IMR-90 (cell line): ENCODE data around the gene SLAMF8. TPM values are rescaled to one million over a fixed set of nuclear protein-coding genes. Genes with fewer than 3 reads are reported as not detected.

Experiments used
- ATAC-seq: fragments of 200-7000 bp; cut with Tn5 transposase; 2 replicates; pipeline ENCODE4 v1.9.1; 2020; ENCODE audit warnings: low read depth, mild to moderate bottlenecking, moderate library complexity
- BruUV-seq: library from RNA; stranded (reverse); fragments of 400-500 nt; replicated peaks from 2 replicates; lab custom pipeline; 2021; lab: Mats Ljungman, UMichigan
- CTCF ChIA-PET: fragments of 300-600 bp; formaldehyde crosslinking; extraction: SDS; loops from one replicate; lab custom pipeline; 2021; ENCODE audit warnings: antibody characterized with exemption; lab: Yijun Ruan, JAX
- POLR2A ChIA-PET: fragments of 300-600 bp; sonication (Branson Sonifier 250); formaldehyde crosslinking; loops from one replicate; lab custom pipeline; 2022; ENCODE audit warnings: antibody characterized with exemption; ENCODE audit not compliant: unreplicated experiment; lab: Charles Lee
- DNase-seq: peaks from one replicate; pipeline ENCODE4 v3.0.0; 2013
- H2AFZ ChIP-seq: replicated peaks from 2 replicates; pipeline ENCODE3; 2013; ENCODE audit warnings: low read length, mild to moderate bottlenecking; ENCODE audit not compliant: poor library complexity
- H2AK5ac ChIP-seq: 2 replicates; pipeline ENCODE4 v1.6.1; 2013; ENCODE audit warnings: low read depth, low read length, inconsistent platforms
- H2AK9ac ChIP-seq: replicated peaks from 2 replicates; pipeline ENCODE3; 2013; ENCODE audit warnings: mild to moderate bottlenecking, low read depth, low read length, moderate library complexity; ENCODE audit not compliant: poor library complexity
- H2BK120ac ChIP-seq: 2 replicates; pipeline ENCODE4 v1.6.1; 2013; ENCODE audit warnings: low read depth, low read length, inconsistent platforms
- H2BK15ac ChIP-seq: 3 replicates; pipeline ENCODE4 v1.6.1; 2013; ENCODE audit warnings: low read depth, low read length, inconsistent platforms
- H2BK20ac ChIP-seq: 2 replicates; pipeline ENCODE4 v1.6.1; 2013; ENCODE audit warnings: low read depth, mild to moderate bottlenecking, inconsistent platforms, low read length, moderate library complexity
- H2BK5ac ChIP-seq: 2 replicates; pipeline ENCODE4 v1.6.1; 2013; ENCODE audit warnings: mild to moderate bottlenecking, low read depth, low read length, inconsistent platforms; ENCODE audit not compliant: poor library complexity, severe bottlenecking
- H3K14ac ChIP-seq: replicated peaks from 2 replicates; pipeline ENCODE4 v1.6.1; 2013; ENCODE audit warnings: low read depth, low read length, inconsistent platforms
- H3K18ac ChIP-seq: 2 replicates; pipeline ENCODE4 v1.6.1; 2013; ENCODE audit warnings: low read depth, low read length, control low read depth
- H3K23ac ChIP-seq: 2 replicates; pipeline ENCODE4 v1.6.1; 2013; ENCODE audit warnings: low read depth, low read length, inconsistent platforms
- H3K27ac ChIP-seq: 2 replicates; pipeline ENCODE4 v1.5.1; 2013; ENCODE audit warnings: mild to moderate bottlenecking, control low read depth, low read length; ENCODE audit not compliant: insufficient read depth
- H3K27me3 ChIP-seq: 2 replicates; pipeline ENCODE4 v1.6.1; 2013; ENCODE audit warnings: low read length; ENCODE audit not compliant: control insufficient read depth, insufficient read depth
- H3K36me3 ChIP-seq: 2 replicates; pipeline ENCODE4 v1.6.1; 2013; ENCODE audit warnings: low read length, mixed read lengths; ENCODE audit not compliant: control insufficient read depth, insufficient read depth
- H3K4ac ChIP-seq: 2 replicates; pipeline ENCODE4 v1.6.1; 2013; ENCODE audit warnings: low read depth, low read length, inconsistent platforms
- H3K4me1 ChIP-seq: 2 replicates; pipeline ENCODE4 v1.6.1; 2013; ENCODE audit warnings: low read length, mixed read lengths; ENCODE audit not compliant: control insufficient read depth, insufficient read depth
- H3K4me2 ChIP-seq: 2 replicates; pipeline ENCODE4 v1.6.1; 2013; ENCODE audit warnings: low read depth, mild to moderate bottlenecking, control low read depth, low read length, moderate library complexity
- H3K4me3 ChIP-seq: 2 replicates; pipeline ENCODE4 v1.5.1; 2013; ENCODE audit warnings: low read depth, mild to moderate bottlenecking, control low read depth, low read length, moderate library complexity; ENCODE audit not compliant: insufficient read depth
- H3K56ac ChIP-seq: 2 replicates; pipeline ENCODE4 v1.6.1; 2013; ENCODE audit warnings: low read length, inconsistent platforms; ENCODE audit not compliant: insufficient read depth; ENCODE audit errors: extremely low read depth
- H3K79me1 ChIP-seq, 2 experiments: 2 replicates each; pipeline ENCODE4 v1.6.1; 2013; ENCODE audit warnings: low read length in 2 of 2, inconsistent platforms in 1 of 2, low read depth in 1 of 2
- H3K9ac ChIP-seq: 2 replicates; pipeline ENCODE4 v1.6.1; 2013; ENCODE audit warnings: low read depth, low read length, control low read depth
- H3K9me1 ChIP-seq: 2 replicates; pipeline ENCODE4 v1.6.1; 2013; ENCODE audit warnings: low read length, inconsistent platforms; ENCODE audit not compliant: insufficient read depth
- H3K9me3 ChIP-seq: 2 replicates; pipeline ENCODE4 v1.6.1; 2013; ENCODE audit warnings: low read length; ENCODE audit not compliant: control insufficient read depth, insufficient read depth
- H4K20me1 ChIP-seq: 2 replicates; pipeline ENCODE4 v1.6.1; 2013; ENCODE audit warnings: low read length, inconsistent platforms; ENCODE audit not compliant: insufficient read depth
- H4K5ac ChIP-seq: 2 replicates; pipeline ENCODE4 v1.6.1; 2013; ENCODE audit warnings: mild to moderate bottlenecking, low read depth, low read length, control low read depth
- H4K8ac ChIP-seq, 2 experiments: 2 replicates each; pipeline ENCODE4 v1.6.1; 2013; ENCODE audit warnings: low read depth in 2 of 2, low read length in 2 of 2, control low read depth in 1 of 2, inconsistent platforms in 1 of 2
- H4K91ac ChIP-seq: 2 replicates; pipeline ENCODE4 v1.6.1; 2013; ENCODE audit warnings: low read depth, low read length, inconsistent platforms; ENCODE audit not compliant: insufficient read depth
- CEBPB ChIP-seq: IDR thresholded peaks from 2 replicates; pipeline ENCODE4 v1.6.1; 2012; ENCODE audit warnings: low read depth, low read length, improper control_type of control experiment
- CHD1 ChIP-seq: IDR thresholded peaks from 2 replicates; pipeline ENCODE4 v1.6.1; 2012; ENCODE audit warnings: low read depth, low read length, improper control_type of control experiment
- FOS ChIP-seq: fragments of 150-350 bp; IDR thresholded peaks from 2 replicates; pipeline ENCODE4 v1.6.1; 2016; ENCODE audit warnings: low read depth, low read length
- MAFK ChIP-seq: IDR thresholded peaks from 2 replicates; pipeline ENCODE4 v1.6.1; 2012; ENCODE audit warnings: low read depth, low read length, improper control_type of control experiment
- MXI1 ChIP-seq: IDR thresholded peaks from 2 replicates; pipeline ENCODE4 v1.6.1; 2012; ENCODE audit warnings: low read depth, mild to moderate bottlenecking, low read length, moderate library complexity, borderline replicate concordance
- POLR2A ChIP-seq: IDR thresholded peaks from 2 replicates; pipeline ENCODE4 v1.6.1; 2012; ENCODE audit warnings: mild to moderate bottlenecking, low read depth, low read length
- RAD21 ChIP-seq: IDR thresholded peaks from 2 replicates; pipeline ENCODE4 v1.6.1; 2012; ENCODE audit warnings: low read length, improper control_type of control experiment
- RCOR1 ChIP-seq: IDR thresholded peaks from 2 replicates; pipeline ENCODE4 v1.6.1; 2012; ENCODE audit warnings: mild to moderate bottlenecking, low read length, improper control_type of control experiment; ENCODE audit not compliant: insufficient replicate concordance
- SMC3 ChIP-seq: fragments of 150-350 bp; IDR thresholded peaks from 2 replicates; pipeline ENCODE4 v1.6.1; 2016; ENCODE audit warnings: low read depth, mild to moderate bottlenecking, antibody characterized with exemption, low read length, moderate library complexity
- WGBS, 2 experiments: methylation state at CpG; one replicate each; pipeline versions ENCODE4 v1.1.5 to v1.1.7; 2013; ENCODE audit warnings: missing lambda C conversion rate in 2 of 2; ENCODE audit not compliant: insufficient read length in 1 of 2; ENCODE audit errors: extremely low coverage in 2 of 2; 5-methylcytosine and 5-hydroxymethylcytosine counted together
- dilution Hi-C: fragments of 300-500 bp; cut with HindIII; formaldehyde crosslinking; loops from one replicate; pipeline ENCODE4 v1.14.3; 2018; ENCODE audit warnings: low sequenced_read_pairs; ENCODE audit not compliant: unreplicated experiment
- in situ Hi-C: fragments of 300-500 bp; cut with MboI; formaldehyde crosslinking; loops from 3 replicates; pipeline ENCODE4 v1.14.3; 2019; ENCODE audit warnings: low sequenced_read_pairs, inconsistent platforms, mixed read lengths
- intact Hi-C: fragments of 100-400 bp; cut with micrococcal nuclease; formaldehyde crosslinking; loops from 2 replicates; pipeline ENCODE4 v1.10.0; 2022
- polyA plus RNA-seq, 3 experiments: library from polyadenylated mRNA; depleted of rRNA; stranded (reverse); fragments of >200 nt; gene quantifications; 2 replicates each; pipeline ENCODE4 v1.2.3, GENCODE V29; 2012; ENCODE audit warnings: low replicate concordance in 1 of 3
- total RNA-seq: library from RNA; depleted of rRNA; stranded (reverse); fragments of >200 nt; gene quantifications from 2 replicates; pipeline ENCODE4 v1.2.3, GENCODE V29; 2012
- TF ChIP-seq, protein P1 (sequence below): fragments of 150-350 bp; IDR thresholded peaks from 2 replicates; pipeline ENCODE4 v1.6.1; 2016; ENCODE audit warnings: low read depth, mild to moderate bottlenecking, low read length, moderate library complexity, borderline replicate concordance
- TF ChIP-seq, protein P2 (sequence below): conservative IDR thresholded peaks from 2 replicates; pipeline ENCODE4 v1.5.1; 2012; ENCODE audit warnings: mild to moderate bottlenecking, low read depth, low read length, improper control_type of control experiment

Gene SLAMF8
- total and polyA plus RNA-seq, 2 of the 4 experiments (the other 2 are of a cell fraction): 0.07 TPM; not detected in 1

GRCh38 chr1:159864262-159864661 lies 37.6 kb downstream of the SLAMF8 start:
- Histone ChIP-seq H3K4me2 (no peak overlapping the region), H3K18ac (no peak overlapping the region), H3K27me3 (peaks cover 2% of the 10 kb centered on the region; the same call in 1 of the 2 replicates), H3K4ac (no peak overlapping the region), H3K36me3 (no peaks in the 10 kb centered on the region), H3K27ac (no peak overlapping the region), H3K23ac (no peak overlapping the region), H2BK120ac (no peak overlapping the region), H4K20me1 (no peaks in the 10 kb centered on the region), H3K14ac (no peak overlapping the region), H3K9ac (no peak overlapping the region), H4K8ac (no peak overlapping the region), H2AK5ac (no peak overlapping the region), H3K9me1 (0 out of 2 replicates have a peak, but pooled peaks cover 7% of the 10 kb centered on the region), H4K5ac (no peak overlapping the region), H3K9me3 (no peaks in the 10 kb centered on the region), H2AFZ (no peak overlapping the region), H3K79me1 (no peaks in the 10 kb centered on the region), H2AK9ac (no peak overlapping the region), H2BK15ac (no peak overlapping the region), H2BK20ac (no peak overlapping the region), H2BK5ac (no peak overlapping the region), H4K91ac (no peak overlapping the region), H3K4me3 (no peak overlapping the region), H3K56ac (no peak overlapping the region), H3K4me1 (peaks cover 3% of the 10 kb centered on the region)
- 89% methylated on average over 1 of the region's 2 CpGs; no CpG with 5 or more reads in 1 of the 2 experiments for whole genome bisulfite sequencing, 2 experiments
- intact Hi-C loops: no loop called here
- POLR2A ChIA-PET: no interaction called here
- ATAC-seq (no peak), DNase-seq (no peak)
- no TSS peak for BruUV-seq
- in situ Hi-C loops: no loop called here
- TF ChIP-seq RAD21 (no peak), SMC3 (no peak), CEBPB (no peak), FOS (no peak), POLR2A (no peak), MAFK (no peak), CHD1 (no peak), MXI1 (no peak), RCOR1 (no peak)
- TF ChIP-seq, protein P1, sequence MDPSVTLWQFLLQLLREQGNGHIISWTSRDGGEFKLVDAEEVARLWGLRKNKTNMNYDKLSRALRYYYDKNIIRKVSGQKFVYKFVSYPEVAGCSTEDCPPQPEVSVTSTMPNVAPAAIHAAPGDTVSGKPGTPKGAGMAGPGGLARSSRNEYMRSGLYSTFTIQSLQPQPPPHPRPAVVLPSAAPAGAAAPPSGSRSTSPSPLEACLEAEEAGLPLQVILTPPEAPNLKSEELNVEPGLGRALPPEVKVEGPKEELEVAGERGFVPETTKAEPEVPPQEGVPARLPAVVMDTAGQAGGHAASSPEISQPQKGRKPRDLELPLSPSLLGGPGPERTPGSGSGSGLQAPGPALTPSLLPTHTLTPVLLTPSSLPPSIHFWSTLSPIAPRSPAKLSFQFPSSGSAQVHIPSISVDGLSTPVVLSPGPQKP: no peak
- TF ChIP-seq, protein P2, sequence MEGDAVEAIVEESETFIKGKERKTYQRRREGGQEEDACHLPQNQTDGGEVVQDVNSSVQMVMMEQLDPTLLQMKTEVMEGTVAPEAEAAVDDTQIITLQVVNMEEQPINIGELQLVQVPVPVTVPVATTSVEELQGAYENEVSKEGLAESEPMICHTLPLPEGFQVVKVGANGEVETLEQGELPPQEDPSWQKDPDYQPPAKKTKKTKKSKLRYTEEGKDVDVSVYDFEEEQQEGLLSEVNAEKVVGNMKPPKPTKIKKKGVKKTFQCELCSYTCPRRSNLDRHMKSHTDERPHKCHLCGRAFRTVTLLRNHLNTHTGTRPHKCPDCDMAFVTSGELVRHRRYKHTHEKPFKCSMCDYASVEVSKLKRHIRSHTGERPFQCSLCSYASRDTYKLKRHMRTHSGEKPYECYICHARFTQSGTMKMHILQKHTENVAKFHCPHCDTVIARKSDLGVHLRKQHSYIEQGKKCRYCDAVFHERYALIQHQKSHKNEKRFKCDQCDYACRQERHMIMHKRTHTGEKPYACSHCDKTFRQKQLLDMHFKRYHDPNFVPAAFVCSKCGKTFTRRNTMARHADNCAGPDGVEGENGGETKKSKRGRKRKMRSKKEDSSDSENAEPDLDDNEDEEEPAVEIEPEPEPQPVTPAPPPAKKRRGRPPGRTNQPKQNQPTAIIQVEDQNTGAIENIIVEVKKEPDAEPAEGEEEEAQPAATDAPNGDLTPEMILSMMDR: no peak
- dilution Hi-C loops: no loop called here
- CTCF ChIA-PET: no interaction called here
